ENCODE results near the gene ABCA8. TPM values are rescaled to one million over a fixed set of nuclear protein-coding genes. Genes with fewer than 3 reads are reported as not detected.

ABCA8 gene
- total RNA-seq, 1 donor from 2014 or later = 0.31 TPM

Other genes with a start within 250 kb of the ABCA8 start
- 0.23 TPM for gene ABCA9, start 105.5 kb upstream of the ABCA8 start, total RNA-seq (ENCODE audit: unreplicated experiment)
- gene ABCA6, start 186.5 kb upstream of the ABCA8 start, total RNA-seq (ENCODE audit: unreplicated experiment) = 0.38 TPM